T-helper 2 cell treated with Interferon-gamma antibody and Interleukin-4, amounts not matched to agents 5 μg/mL and 100 μg/mL, for 36 hours (primary cell): ENCODE measurements around the gene C1orf198.

Experiments used
- DNase-seq: peaks from one replicate; pipeline ENCODE4 v3.0.0; 2021; ENCODE audit warnings: low spot score
- H3K27ac Mint-ChIP-seq: one replicate; pipeline ENCODE4 v1.8.0; 2021; ENCODE audit warnings: mild to moderate bottlenecking, mixed read lengths
- H3K27me3 Mint-ChIP-seq: one replicate; pipeline ENCODE4 v1.8.0; 2021; ENCODE audit warnings: low read depth, mixed read lengths
- H3K36me3 Mint-ChIP-seq: one replicate; pipeline ENCODE4 v1.8.0; 2021; ENCODE audit warnings: low read depth, mixed read lengths
- H3K4me1 Mint-ChIP-seq: one replicate; pipeline ENCODE4 v1.8.0; 2021; ENCODE audit warnings: low read depth, mixed read lengths
- H3K4me3 Mint-ChIP-seq: one replicate; pipeline ENCODE4 v1.8.0; 2022; ENCODE audit warnings: mild to moderate bottlenecking, moderate library complexity, mixed read lengths
- H3K9me3 Mint-ChIP-seq: one replicate; pipeline ENCODE4 v1.8.0; 2021; ENCODE audit warnings: mixed read lengths

The C1orf198 gene

DNA sequence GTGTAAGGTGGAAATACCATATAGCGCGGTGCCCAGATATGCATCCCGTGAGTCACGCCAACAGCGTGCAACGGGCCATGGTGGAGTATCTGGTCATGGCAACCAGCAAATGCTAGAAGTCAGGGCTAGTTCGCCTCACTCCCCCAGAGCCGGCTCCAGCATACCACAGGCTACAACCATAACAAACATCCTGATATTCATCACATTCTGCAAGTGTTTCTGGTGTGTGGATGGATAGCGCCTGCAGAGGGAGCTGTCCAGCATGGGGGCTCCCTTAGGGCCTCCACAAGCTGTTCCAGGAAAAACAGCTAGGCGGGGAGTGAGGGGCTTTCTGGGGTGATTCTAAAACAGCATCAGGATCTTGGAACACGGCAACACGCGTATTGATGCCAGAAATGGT lies 6.8 kb downstream of the C1orf198 start:
- Mint-ChIP-seq H3K4me3 (no peak overlapping the region), H3K9me3 (no peaks in the 10 kb centered on the region), H3K27ac (no peak overlapping the region), H3K36me3 (no peaks in the 10 kb centered on the region), H3K27me3 (peaks cover 4% of the 10 kb centered on the region), H3K4me1 (peaks cover 7% of the 10 kb centered on the region)
- no peak for DNase-seq

DNA sequence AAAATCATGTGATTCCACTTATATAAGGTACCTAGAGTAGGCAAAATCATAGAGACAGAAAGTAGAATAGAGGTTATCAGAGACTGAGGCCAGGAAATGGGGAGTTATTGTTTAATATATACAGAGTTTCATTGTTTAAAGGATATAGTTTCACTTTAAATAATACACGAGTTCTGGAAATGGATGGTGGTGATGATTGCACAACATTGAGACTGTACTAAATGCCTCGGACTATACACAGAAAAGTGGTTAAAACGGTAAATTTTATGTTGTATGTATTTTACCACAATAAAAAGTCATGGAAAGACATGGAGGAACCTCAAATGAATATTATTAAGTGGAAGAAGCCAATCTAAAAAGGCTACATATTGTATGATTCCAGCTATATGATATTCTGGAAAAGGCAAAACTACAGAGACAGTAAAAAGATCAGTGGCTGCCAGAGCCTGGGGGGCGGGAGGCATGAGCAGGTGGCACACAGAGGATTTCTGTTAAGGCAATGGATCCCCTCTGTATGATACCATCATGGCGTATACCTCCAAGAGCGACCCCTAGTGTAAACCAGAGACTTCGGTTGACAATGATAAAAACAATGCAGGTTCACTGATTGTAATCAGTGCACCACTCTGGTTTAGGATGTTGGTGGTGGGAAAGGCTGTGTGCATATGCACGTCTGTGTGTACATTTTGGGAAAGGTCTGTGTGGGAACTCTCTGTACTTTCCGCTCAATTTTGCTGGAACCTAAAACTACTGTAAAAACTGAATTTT lies 7.5 kb downstream of the C1orf198 start:
- Mint-ChIP-seq H3K27ac (no peak overlapping the region), H3K36me3 (no peaks in the 10 kb centered on the region), H3K27me3 (no peaks in the 10 kb centered on the region), H3K9me3 (no peaks in the 10 kb centered on the region), H3K4me3 (no peak overlapping the region), H3K4me1 (peaks cover 7% of the 10 kb centered on the region)
- DNase-seq, result no peak

DNA sequence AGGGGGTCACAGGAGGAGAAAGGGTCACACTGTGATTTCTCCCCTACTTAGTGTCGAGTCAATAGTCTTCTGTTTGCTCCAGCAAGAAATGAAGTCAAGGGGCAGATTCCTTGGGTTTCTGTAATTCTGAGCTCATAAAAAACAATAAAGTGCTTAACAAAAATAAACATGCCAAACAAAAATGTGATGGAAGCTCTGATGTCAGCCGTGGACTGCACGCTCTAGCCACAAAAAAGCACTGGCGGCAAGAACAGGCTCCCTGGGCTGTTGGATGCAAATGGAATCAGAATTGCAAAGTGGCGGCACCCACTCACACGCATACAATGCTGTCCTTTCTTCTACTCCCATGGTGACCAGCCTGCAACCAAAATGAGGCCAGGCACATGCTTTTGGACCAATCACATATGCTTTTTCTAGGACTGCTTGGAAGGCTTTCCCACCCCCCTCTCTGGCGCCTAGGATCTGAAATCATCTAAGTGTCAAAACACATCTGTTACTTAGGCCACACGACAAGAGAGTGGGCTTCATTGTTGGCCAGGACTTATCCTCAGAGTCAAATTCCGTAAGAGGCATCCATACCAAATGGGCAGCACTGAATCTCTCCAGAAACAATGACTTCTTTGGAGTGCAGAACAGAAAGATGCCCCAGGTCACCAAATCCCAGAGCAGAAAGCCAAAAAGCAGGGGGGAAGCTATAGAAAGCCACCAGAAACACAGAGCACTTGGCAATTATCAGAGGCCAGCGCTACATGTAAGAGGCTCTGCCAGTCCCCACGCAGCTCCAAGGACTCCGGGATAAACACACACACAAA lies 9.2 kb downstream of the C1orf198 start:
- H3K4me3 Mint-ChIP-seq, result no peak overlapping the region
- peaks cover 7% of the 10 kb centered on the region for H3K4me1 Mint-ChIP-seq
- no peak overlapping the region for H3K27ac Mint-ChIP-seq
- H3K36me3 Mint-ChIP-seq, result no peaks in the 10 kb centered on the region
- H3K9me3 Mint-ChIP-seq, result no peaks in the 10 kb centered on the region
- DNase-seq, result no peak
- H3K27me3 Mint-ChIP-seq, result no peaks in the 10 kb centered on the region

DNA sequence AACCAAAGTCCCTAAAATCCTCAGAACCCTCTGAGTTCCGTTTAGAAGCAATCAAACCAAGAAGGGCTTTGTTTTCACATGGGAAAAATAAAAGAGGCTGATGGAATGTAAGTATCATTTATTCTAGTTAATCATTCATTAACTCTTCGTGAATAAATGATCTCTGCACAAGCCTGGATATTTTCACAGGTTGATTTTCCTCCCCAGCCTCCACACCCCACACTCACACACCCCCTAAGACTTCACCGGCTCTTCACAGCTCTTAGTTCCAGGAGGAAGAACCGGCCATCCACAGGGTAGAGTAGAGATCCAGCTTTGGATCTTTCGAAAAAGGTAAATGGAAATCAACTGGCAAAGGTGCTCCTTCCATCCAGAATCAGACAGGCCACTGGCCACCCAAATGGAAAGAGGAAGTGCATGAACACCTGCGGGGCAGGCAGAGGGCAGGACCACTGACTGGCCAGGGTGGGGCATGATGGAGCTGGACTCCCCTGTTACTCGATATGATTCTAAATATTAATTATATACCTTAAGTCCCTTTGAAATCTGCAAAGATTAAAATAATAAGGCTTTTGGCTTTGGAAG lies 10.0 kb downstream of the C1orf198 start:
- Mint-ChIP-seq H3K4me1 (peaks cover 6% of the 10 kb centered on the region), H3K27me3 (no peaks in the 10 kb centered on the region), H3K36me3 (no peaks in the 10 kb centered on the region), H3K4me3 (no peak overlapping the region), H3K9me3 (no peaks in the 10 kb centered on the region), H3K27ac (no peak overlapping the region)
- DNase-seq, result no peak

DNA sequence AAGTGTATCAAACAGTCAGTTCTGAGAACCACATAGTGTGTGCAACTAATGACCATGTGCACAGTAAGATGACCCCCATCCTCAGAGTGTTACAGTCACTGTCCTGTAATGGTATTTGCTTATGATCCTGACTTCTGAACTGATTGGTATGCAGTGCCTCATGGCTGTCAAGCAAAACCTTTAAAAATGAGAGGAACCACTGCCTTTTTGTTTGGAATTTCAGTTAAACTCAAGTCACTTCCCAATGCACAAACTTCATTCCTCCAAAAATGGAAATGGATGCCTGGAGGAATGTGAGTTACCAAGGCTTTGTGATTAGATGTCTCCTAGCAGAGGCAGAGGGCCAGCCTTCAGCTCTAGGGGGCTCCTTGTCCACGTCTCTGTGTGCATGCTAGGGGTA lies 10.5 kb downstream of the C1orf198 start:
- Mint-ChIP-seq H3K4me3 (no peak overlapping the region), H3K9me3 (no peaks in the 10 kb centered on the region), H3K36me3 (no peaks in the 10 kb centered on the region), H3K27me3 (no peaks in the 10 kb centered on the region), H3K27ac (no peak overlapping the region), H3K4me1 (peaks cover 2% of the 10 kb centered on the region)
- no peak for DNase-seq

DNA sequence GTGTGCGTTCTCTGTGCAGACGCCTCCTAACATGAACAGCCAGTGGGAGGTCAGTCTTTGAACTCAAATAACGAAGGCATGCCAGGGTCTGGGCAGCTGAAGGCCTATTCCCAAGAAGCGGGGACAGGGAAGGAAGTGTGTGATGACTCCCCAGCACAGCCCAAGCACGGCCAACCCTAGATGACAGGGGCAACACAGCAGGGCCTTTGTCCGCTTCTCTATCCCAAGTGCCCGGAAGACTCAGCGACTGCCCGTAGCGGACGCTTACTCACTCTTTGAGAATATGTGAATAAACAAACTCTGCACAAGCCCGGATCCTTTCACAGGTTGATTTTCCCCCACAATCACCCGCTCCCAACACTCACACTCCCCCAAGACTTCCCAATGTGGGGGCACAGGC lies 11.2 kb downstream of the C1orf198 start:
- no peaks in the 10 kb centered on the region for H3K4me1 Mint-ChIP-seq
- H3K27me3 Mint-ChIP-seq, result no peaks in the 10 kb centered on the region
- no peak for DNase-seq
- H3K27ac Mint-ChIP-seq, result no peak overlapping the region
- no peaks in the 10 kb centered on the region for H3K36me3 Mint-ChIP-seq
- H3K9me3 Mint-ChIP-seq, result no peaks in the 10 kb centered on the region
- no peak overlapping the region for H3K4me3 Mint-ChIP-seq

DNA sequence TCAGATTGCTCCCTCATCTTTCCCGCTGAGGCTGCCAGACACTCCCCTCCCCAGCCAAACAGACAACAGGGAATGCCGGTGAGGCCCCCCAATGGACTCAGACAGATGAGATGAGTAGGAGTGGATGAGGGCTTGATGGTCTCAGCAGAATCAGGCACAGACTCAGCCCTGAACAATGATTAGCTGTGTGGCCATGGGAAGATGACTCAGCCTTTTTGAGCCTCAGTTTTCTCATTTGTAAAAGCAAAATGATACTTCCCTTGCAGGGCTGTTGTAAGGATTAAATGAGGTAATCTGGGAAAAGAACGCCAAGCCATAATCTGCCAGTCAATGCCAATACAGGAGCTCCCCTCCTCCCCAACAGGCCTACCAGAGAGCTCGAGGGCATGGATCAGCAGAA lies 12.4 kb downstream of the C1orf198 start:
- H3K27ac Mint-ChIP-seq, result no peak overlapping the region
- H3K4me1 Mint-ChIP-seq, result no peaks in the 10 kb centered on the region
- no peaks in the 10 kb centered on the region for H3K9me3 Mint-ChIP-seq
- no peak overlapping the region for H3K4me3 Mint-ChIP-seq
- no peaks in the 10 kb centered on the region for H3K27me3 Mint-ChIP-seq
- no peak for DNase-seq
- no peaks in the 10 kb centered on the region for H3K36me3 Mint-ChIP-seq

DNA sequence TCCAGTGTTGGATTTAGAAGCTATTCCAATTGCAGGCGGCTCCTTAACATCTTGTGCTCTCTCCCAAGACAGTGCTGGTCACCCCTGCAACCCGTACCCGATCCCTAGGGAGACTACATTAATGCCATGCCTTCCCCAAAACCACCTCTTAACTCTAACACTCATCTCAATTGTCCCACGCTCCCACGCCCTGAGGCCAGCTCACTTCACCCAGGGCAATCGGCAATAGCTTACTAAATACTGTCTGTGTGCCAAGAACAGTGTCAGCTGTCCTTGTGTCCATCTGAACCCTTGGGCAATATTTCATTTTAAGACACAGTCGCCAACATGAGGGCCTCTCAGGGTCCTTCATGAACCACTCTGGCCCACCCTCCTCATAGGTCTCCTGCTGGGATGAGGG lies 13.9 kb downstream of the C1orf198 start:
- no peak for DNase-seq
- Mint-ChIP-seq H3K4me3 (no peak overlapping the region), H3K27me3 (no peaks in the 10 kb centered on the region), H3K27ac (no peak overlapping the region), H3K4me1 (no peaks in the 10 kb centered on the region), H3K9me3 (no peaks in the 10 kb centered on the region), H3K36me3 (no peaks in the 10 kb centered on the region)

DNA sequence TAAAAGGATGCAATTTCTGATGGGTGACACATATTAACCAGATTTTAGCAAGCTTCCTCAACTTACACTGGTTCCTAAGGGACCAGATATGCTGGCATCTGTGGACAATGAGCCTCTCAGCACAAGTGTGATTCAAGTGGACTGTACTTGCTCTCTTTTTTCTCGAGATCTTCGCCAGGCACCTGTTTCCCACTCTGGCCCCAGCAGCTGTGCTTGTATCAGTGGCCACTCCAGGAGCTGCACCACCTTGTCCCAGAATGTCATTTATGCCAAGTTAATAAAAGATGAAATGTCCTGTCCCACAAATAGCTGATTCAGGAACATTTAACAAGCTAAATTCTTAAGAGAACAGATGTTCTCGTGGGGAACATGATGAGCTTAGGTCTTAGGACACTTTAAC lies 14.6 kb downstream of the C1orf198 start:
- no peaks in the 10 kb centered on the region for H3K27me3 Mint-ChIP-seq
- no peaks in the 10 kb centered on the region for H3K36me3 Mint-ChIP-seq
- H3K4me1 Mint-ChIP-seq, result no peaks in the 10 kb centered on the region
- H3K4me3 Mint-ChIP-seq, result no peak overlapping the region
- DNase-seq, result no peak
- H3K27ac Mint-ChIP-seq, result no peak overlapping the region
- no peaks in the 10 kb centered on the region for H3K9me3 Mint-ChIP-seq

DNA sequence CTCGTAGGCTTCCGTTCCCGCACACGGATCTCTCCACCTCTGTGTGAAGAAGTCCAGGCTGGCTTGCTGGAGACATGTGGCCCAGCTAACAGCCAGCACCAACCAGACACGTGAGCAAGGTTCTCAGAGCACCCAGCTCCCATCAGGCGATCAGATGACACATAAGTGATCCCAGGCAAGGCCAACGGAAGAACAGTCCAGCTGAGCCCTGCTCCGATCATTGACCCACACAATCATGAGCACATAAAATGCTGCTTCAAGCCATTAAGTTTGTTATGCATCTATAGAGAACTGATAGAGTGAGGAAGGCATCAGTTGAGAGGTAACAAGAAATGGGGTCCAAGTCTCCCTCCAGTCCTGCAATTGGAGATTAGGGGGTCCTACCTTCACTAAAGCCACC lies 15.4 kb downstream of the C1orf198 start:
- no peaks in the 10 kb centered on the region for H3K9me3 Mint-ChIP-seq
- H3K27me3 Mint-ChIP-seq, result no peaks in the 10 kb centered on the region
- H3K4me3 Mint-ChIP-seq, result no peak overlapping the region
- DNase-seq, result no peak
- H3K27ac Mint-ChIP-seq, result no peak overlapping the region
- no peaks in the 10 kb centered on the region for H3K36me3 Mint-ChIP-seq
- no peaks in the 10 kb centered on the region for H3K4me1 Mint-ChIP-seq

DNA sequence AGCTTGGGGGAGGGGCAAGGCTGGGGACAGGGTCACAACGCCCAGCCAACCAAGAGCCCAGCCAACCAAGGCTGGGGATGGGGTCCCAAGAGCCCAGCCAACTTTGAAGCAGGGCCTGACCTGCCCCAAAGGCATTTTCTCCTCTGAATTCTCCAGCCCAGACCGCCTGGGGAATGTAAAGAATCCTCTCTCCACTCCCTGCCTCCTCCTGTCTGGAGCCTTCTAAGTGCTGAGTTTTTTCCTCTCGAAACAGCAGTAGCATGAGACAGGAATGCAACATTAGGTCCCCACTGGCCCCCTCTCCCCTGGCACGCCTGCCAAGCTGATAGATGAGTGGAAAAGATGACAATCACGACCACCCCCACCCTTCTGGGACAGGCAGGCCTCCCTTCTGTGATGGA lies 17.0 kb downstream of the C1orf198 start:
- no peak overlapping the region for H3K4me3 Mint-ChIP-seq

DNA sequence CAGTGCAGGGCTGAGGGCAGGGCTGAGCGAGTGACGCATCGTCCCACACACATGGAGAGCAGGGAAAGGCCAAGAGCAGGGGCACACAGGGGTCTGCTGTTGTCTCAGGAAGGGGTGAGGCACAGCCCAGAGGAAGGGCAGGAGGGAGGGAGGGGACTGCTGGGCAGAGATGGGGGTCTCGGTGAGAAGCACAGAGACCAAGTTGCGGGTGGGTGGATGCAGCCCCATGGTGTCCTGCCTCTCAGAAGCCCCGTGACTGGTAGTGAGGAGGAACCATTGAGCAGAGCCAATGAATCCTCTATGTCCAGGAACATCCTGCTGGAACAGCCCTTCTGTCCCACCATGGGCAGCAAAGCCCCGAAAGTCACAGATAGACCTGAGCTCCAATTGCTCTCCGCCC lies 17.8 kb downstream of the C1orf198 start:
- no peak overlapping the region for H3K27ac Mint-ChIP-seq
- no peaks in the 10 kb centered on the region for H3K9me3 Mint-ChIP-seq
- no peaks in the 10 kb centered on the region for H3K36me3 Mint-ChIP-seq
- no peak overlapping the region for H3K4me3 Mint-ChIP-seq
- no peak for DNase-seq
- H3K4me1 Mint-ChIP-seq, result no peaks in the 10 kb centered on the region
- H3K27me3 Mint-ChIP-seq, result no peaks in the 10 kb centered on the region

More for the DNA sequence above, 17.0 kb downstream of the C1orf198 start:
- DNase-seq, result no peak
- Mint-ChIP-seq H3K9me3 (no peaks in the 10 kb centered on the region), H3K4me1 (no peaks in the 10 kb centered on the region), H3K27ac (no peak overlapping the region), H3K36me3 (no peaks in the 10 kb centered on the region), H3K27me3 (no peaks in the 10 kb centered on the region)

DNA sequence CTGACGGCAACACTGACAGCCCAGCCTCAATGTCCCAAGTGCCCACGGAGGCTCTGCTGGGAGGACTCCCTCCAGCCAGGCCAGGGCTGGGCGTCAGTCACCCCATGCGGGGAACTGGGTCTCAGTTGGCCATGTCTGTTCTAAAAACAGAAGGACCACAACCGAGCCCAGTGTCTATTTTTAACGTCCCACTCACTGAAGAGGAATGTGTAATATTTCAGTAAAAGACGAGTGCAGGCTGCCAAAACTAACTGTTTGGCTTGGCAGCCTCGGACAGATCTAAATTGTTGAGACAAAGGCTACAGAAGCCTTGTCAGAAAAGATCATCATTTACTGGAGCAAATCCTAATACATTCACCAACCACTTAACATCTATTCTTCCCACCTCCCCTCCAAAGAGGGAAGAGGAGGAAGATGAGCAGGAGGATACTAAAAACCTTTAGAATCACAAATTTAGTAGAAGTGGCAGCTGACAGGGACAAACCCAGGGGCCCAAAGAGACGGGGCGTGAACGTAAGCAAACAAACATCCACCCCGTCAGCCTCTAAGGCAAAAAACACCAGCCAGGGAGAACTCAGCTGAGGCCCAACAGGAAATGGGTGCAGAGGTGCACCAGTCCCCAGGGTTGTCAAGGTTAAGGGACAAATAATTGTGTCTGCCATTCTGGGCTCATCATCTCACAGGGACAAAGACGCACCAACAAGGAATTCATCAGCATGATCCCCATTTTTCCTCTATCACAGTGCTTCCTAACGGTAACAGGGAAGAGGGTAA lies 18.7 kb downstream of the C1orf198 start:
- Mint-ChIP-seq H3K27ac (no peak overlapping the region), H3K4me3 (no peak overlapping the region), H3K36me3 (no peaks in the 10 kb centered on the region), H3K4me1 (no peaks in the 10 kb centered on the region), H3K27me3 (no peaks in the 10 kb centered on the region), H3K9me3 (no peaks in the 10 kb centered on the region)
- no peak for DNase-seq

DNA sequence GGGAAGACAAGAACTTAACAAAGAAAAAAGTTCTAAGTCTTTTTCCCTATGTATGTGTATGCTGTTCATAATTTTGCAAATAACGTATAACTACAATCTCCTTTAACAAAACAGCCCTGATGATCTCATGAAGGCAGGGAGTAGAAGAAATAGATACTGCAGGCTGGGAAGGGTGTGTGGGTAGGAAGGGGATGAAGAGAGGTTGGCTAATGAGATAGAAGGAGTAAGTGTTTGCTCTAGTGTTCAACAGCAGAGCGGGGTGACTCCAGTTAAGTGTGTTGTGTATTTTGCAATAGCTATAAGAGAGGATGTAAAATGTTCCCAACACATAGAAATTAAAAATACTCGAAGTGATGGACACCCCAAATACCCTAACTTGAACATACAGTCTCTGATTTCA lies 20.1 kb downstream of the C1orf198 start:
- Mint-ChIP-seq H3K4me1 (no peaks in the 10 kb centered on the region), H3K27me3 (no peaks in the 10 kb centered on the region), H3K36me3 (no peaks in the 10 kb centered on the region), H3K27ac (no peak overlapping the region), H3K4me3 (no peak overlapping the region), H3K9me3 (no peaks in the 10 kb centered on the region)
- no peak for DNase-seq
